ENCODE data around the gene CUL5.
A peak's percentile ranks its signal among the peaks of the same experiment; 100 is the strongest.

The CUL5 gene

GRCh38 chr11:108008656-108009496, at the start of gene CUL5:
TSS of gene CUL5 (plus strand) at chr11:108008898. CDS start at chr11:108009349, 451 bp downstream.
- Histone ChIP-seq H3K36me3 (ENCODE audit: low read length) (no peaks in the 10 kb centered on the region), H3K9ac (ENCODE audit: low read length) (peak within 1 kb of the TSS; percentile 93), H3K79me2 (ENCODE audit: insufficient read depth, low read length) (peaks cover 50% of the 10 kb centered on the region), H3K9me2 (replicated peaks; ENCODE audit: insufficient read depth, low read length) (no peaks in the 10 kb centered on the region), H3K27me3 (ENCODE audit: low read length) (no peaks in the 10 kb centered on the region), H3K9me3 (ENCODE audit: insufficient read depth, low read length) (no peaks in the 10 kb centered on the region), H2AFZ (ENCODE audit: low read depth, low read length, severe bottlenecking) (peak within 1 kb of the TSS; percentile 91), H3K4me3 (ENCODE audit: insufficient read depth, low read length, poor library complexity, severe bottlenecking) (peak within 1 kb of the TSS; percentile 71), H3K4me2 (ENCODE audit: low read depth, low read length, poor library complexity, severe bottlenecking) (peak within 1 kb of the TSS; percentile 86), H3K27ac (ENCODE audit: low read depth, low read length) (peak within 1 kb of the TSS; percentile 66), H3F3A (ENCODE audit: insufficient read depth) (peaks cover 4% of the 10 kb centered on the region; the same call in 1 of the 2 replicates), H4K20me1 (ENCODE audit: low read depth, low read length) (0 out of 2 replicates have a peak, but pooled peaks cover 7% of the 10 kb centered on the region)
- TF ChIP-seq EZH2phosphoT487 (conservative IDR thresholded peaks at IDR 0.05; ENCODE audit: low read length): no peak
- TF ChIP-seq CTCF (IDR thresholded peaks at IDR 0.05; ENCODE audit: insufficient read depth, low read length, poor library complexity, severe bottlenecking): peak; percentile 79

- Histone ChIP-seq H2AFZ (ENCODE audit: low read depth, low read length, severe bottlenecking) (no peak overlapping the region), H3F3A (ENCODE audit: insufficient read depth) (no peaks in the 10 kb centered on the region), H3K27ac (ENCODE audit: low read depth, low read length) (no peak overlapping the region), H3K4me2 (ENCODE audit: low read depth, low read length, poor library complexity, severe bottlenecking) (no peak overlapping the region), H3K79me2 (ENCODE audit: insufficient read depth, low read length) (no peaks in the 10 kb centered on the region), H3K9me3 (ENCODE audit: insufficient read depth, low read length) (no peaks in the 10 kb centered on the region), H4K20me1 (ENCODE audit: low read depth, low read length) (no peaks in the 10 kb centered on the region), H3K36me3 (ENCODE audit: low read length) (no peaks in the 10 kb centered on the region), H3K9me2 (replicated peaks; ENCODE audit: insufficient read depth, low read length) (no peaks in the 10 kb centered on the region), H3K4me3 (ENCODE audit: insufficient read depth, low read length, poor library complexity, severe bottlenecking) (no peak overlapping the region), H3K27me3 (ENCODE audit: low read length) (no peaks in the 10 kb centered on the region), H3K9ac (ENCODE audit: low read length) (no peak overlapping the region)
- no peak for TF ChIP-seq CTCF (IDR thresholded peaks at IDR 0.05; ENCODE audit: insufficient read depth, low read length, poor library complexity, severe bottlenecking)
- no peak for TF ChIP-seq EZH2phosphoT487 (conservative IDR thresholded peaks at IDR 0.05; ENCODE audit: low read length)
Observed at GRCh38 chr11:107961480-107961879, 47.2 kb upstream of the CUL5 start.

GRCh38 chr11:107962181-107962580, 46.5 kb upstream of the CUL5 start:
- no peak overlapping the region for H3K9ac ChIP-seq (ENCODE audit: low read length)
- H3K9me2 ChIP-seq (replicated peaks; ENCODE audit: insufficient read depth, low read length): no peaks in the 10 kb centered on the region
- H3K4me2 ChIP-seq (ENCODE audit: low read depth, low read length, poor library complexity, severe bottlenecking): no peak overlapping the region
- no peak overlapping the region for H2AFZ ChIP-seq (ENCODE audit: low read depth, low read length, severe bottlenecking)
- no peaks in the 10 kb centered on the region for H3K36me3 ChIP-seq (ENCODE audit: low read length)
- no peak overlapping the region for H3K27ac ChIP-seq (ENCODE audit: low read depth, low read length)
- H3K27me3 ChIP-seq (ENCODE audit: low read length): no peaks in the 10 kb centered on the region
- H3K4me3 ChIP-seq (ENCODE audit: insufficient read depth, low read length, poor library complexity, severe bottlenecking): no peak overlapping the region
- TF ChIP-seq CTCF (IDR thresholded peaks at IDR 0.05; ENCODE audit: insufficient read depth, low read length, poor library complexity, severe bottlenecking) (no peak), EZH2phosphoT487 (conservative IDR thresholded peaks at IDR 0.05; ENCODE audit: low read length) (no peak)
- no peaks in the 10 kb centered on the region for H4K20me1 ChIP-seq (ENCODE audit: low read depth, low read length)
- no peaks in the 10 kb centered on the region for H3K79me2 ChIP-seq (ENCODE audit: insufficient read depth, low read length)
- no peaks in the 10 kb centered on the region for H3F3A ChIP-seq (ENCODE audit: insufficient read depth)
- no peaks in the 10 kb centered on the region for H3K9me3 ChIP-seq (ENCODE audit: insufficient read depth, low read length)
